ENCODE measurements around the gene IL10RB.

DNA sequence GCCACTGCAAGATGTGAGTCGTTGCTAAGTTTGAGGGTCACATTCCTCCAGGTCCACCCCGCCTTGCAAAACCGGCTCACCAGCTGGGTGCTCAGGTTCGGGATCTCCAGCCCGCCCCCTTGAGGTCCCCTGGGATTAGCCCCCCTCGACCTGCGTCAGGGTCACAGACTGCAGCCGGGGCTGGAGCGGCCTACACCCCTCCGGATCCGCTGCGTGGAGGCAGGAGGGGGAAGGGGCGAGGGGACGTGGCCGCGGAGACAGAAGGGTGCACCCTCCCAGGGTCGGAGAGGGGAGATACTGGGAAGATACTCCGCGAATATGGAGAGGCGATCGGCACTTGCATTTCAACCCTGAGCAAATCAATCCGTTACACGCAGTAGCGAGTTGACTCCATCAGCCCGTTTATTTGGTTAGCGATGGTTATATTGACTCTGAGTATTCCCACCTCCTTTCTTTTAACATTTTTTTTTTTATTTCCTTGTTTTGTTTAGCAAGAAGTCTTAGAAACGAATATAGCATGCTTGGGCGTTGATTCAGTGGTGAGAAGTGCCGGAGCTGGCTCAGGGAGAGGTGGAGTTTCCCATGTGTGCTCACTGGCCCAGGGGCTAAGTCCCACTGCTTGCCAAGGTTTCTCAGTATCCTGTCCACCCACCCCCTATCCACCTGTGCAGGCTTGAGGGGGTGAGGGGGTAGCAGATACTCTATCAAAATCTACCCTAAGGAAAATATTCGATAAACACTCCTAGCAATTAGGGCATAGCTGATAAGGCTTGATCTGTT lies 35.4 kb upstream of the IL10RB start:
- TF ChIP-seq, protein P1, sequence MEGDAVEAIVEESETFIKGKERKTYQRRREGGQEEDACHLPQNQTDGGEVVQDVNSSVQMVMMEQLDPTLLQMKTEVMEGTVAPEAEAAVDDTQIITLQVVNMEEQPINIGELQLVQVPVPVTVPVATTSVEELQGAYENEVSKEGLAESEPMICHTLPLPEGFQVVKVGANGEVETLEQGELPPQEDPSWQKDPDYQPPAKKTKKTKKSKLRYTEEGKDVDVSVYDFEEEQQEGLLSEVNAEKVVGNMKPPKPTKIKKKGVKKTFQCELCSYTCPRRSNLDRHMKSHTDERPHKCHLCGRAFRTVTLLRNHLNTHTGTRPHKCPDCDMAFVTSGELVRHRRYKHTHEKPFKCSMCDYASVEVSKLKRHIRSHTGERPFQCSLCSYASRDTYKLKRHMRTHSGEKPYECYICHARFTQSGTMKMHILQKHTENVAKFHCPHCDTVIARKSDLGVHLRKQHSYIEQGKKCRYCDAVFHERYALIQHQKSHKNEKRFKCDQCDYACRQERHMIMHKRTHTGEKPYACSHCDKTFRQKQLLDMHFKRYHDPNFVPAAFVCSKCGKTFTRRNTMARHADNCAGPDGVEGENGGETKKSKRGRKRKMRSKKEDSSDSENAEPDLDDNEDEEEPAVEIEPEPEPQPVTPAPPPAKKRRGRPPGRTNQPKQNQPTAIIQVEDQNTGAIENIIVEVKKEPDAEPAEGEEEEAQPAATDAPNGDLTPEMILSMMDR (IDR thresholded peaks at IDR 0.05) = peak in 1 of 4 experiments; percentile 13
- TF ChIP-seq POLR2AphosphoS5 (IDR thresholded peaks at IDR 0.05) (no peak), POLR2A (IDR thresholded peaks at IDR 0.05) (no peak), EP300 (IDR thresholded peaks at IDR 0.05) (no peak)
